NCI-H146 treated with DMSO at 0.1 percent for 48 hours (cell line): ENCODE measurements around the gene ARL4C.
A peak's percentile ranks its signal among the peaks of the same experiment; 100 is the strongest.

Experiments used
- DNase-seq: peaks from one replicate; lab custom pipeline; 2025; ENCODE audit not compliant: unreplicated experiment; lab: John Stamatoyannopoulos, UW

The ARL4C gene

DNA sequence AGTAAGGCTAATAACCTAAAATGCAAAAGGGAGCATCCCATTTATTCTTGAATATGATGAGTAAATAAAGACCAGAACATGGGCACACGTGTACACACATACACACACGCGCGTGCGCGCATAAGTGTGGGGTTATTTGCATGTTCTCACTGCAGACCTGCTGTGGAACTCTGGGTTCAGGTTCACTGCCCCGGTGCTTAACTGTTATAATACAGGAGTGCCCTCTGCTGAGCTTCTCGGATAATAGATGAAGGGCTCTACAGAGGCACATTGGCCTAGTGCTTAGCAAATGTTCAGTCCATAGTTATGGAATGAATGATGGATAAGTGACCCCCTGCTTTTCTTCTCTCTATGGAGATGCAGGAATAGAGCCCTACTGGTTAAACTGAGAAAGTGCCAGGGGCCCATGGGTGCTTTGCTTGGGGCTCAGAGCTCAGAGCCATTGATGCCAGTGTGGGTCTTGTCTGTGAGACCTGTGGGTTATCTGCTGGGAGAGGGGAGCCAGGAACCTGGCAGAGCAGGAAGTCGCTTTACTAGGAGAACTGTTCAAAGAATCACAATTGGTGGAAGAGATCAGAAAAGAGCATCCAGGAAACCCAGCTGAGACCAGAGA, 3.6 kb upstream of the ARL4C start:
- peak; percentile 22 for DNase-seq

DNA sequence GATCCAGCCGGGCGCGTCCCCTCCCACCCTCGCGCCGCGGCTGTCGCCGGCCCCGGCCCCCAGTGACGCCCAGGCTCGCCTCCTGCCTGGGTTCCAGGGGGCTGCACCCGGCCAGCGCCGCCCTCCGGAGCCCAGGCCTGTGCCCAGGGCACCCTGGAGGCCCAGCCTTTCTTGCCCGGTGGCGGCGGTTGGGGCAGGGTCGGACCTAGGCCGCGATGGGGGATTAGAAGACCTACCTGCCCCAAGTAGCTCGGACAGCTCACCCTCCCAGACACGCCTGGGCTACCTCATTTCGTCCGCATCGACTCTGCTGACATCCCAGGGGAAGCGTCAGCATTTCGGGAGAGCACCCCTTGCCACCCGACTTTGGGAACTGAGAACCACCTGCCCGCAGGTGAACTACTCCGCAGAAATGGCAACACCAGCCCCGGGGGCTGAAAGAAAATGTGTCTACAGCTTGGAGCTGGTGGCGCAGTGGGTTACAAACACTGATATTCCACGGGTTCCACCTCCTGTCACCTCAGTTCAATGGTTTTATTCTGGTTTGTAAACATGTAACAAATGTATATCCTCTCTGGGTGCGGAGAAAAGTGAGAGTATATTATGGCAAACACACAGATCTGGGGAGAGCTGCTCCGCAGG, 834 bp upstream of the ARL4C start:
- DNase-seq: no peak

DNA sequence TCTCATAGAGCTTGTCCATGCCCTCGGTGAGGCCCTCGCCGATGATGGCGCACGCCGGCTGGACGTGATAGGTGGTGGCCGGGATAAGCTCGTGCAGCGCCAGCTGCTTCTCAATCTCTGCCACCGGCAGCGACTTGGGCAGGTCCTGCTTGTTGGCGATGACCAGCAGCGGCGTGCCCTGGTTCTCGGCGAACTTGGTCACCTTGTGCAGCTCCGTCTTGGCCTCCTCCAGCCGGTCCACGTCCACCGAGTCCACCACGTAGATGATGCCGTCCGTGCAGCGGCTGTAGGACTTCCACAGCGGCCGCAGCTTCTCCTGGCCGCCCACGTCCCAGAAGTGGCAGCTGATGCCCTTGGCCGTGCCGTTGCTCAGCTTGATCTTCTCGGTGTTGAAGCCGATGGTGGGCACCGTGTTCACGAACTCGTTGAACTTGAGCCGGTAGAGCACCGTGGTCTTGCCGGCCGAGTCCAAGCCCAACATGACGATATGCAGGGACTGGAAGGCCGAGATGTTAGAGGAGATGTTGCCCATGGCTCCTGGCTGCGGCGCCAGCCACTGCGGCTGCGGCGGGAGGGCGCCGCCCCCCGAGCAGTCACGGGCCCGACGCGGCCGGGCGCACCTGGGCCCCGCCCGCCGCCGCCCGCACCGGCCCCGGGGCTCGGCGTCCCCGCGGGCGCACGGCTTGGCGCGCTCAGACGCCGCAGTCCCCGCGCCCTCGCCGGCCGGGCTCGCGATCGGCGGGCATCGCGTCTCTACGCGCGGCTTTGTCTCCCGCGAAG, 636 bp downstream of the ARL4C start:
- DNase-seq: peak; percentile 14

DNA sequence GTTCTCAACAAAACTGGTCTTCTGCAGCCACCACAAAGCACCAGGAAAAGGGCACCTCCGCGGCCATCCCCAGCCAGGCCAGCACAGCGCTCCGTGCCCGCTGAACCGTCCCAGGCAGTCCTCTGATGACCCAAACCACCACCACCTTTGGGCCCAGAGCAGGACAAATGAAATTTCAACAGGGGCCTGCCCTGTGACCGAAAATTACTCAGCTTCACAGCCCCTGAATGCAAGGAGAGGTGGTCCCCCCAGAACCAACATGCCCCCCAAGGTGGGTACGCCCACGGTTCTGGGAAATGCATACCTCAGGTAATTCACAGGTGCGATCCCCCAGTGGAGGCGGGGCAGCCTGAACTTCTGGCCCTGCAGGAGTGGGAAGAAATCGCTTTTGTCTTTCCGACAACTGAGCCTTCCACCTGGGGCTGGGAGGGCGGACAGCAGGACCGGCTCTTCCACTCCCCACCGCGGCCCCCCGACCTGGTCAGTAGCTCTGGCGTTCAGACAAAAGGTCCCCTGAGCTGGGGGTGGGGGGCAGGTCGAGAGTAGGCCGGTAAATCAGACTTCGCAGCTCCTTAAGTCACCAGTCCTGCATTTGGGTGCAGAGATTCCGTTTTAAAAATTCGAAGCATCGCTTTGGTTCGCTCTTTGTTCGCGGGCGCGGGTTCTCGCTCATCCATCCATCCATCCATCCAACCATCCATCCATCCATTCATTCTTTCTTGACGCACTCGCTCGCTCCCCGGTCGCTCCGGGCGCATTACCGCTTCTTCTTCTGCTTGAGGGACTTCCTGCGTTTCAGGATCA, 1.4 kb downstream of the ARL4C start:
- peak; percentile 26 for DNase-seq

DNA sequence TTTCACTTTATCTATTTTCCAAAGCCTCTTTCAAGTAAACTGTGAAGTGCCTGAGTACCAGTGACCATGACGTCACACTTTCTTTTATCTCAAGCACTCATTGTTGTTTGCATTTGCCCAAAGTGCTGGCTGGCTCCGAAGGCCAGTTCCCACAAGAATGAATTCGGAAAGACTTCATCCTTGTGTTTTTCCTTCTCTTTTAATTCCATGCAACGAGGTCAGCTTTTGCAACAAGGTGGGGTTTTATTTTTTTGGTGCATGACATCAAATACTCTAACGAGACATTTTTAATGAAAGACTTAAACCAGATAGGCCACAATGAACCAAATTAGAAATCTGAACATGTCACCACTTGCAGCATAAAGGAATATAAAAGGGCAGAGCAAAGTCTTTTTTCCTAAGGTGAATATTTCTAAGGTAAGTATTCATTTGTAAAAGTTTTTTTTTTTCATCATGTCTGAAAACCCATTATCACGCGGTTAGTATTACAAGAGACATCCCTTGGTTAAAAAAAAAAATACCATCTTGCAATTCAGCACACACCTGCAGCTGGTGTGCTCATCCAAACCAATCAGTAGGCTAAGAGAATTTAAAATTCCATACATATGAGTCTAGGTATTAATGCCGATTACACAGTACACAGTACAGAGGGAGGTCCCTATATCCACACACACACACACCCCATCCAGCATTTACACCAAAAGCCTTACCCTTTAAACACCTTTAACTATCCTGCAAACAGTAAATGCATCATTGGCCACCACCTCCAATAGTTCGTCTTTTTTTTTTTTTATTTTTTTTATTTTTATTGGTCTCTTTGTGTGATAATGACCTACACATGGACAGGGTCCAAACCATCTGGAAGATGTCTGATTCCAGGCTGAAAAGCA, 2.3 kb downstream of the ARL4C start:
- peak; percentile 22 for DNase-seq

DNA sequence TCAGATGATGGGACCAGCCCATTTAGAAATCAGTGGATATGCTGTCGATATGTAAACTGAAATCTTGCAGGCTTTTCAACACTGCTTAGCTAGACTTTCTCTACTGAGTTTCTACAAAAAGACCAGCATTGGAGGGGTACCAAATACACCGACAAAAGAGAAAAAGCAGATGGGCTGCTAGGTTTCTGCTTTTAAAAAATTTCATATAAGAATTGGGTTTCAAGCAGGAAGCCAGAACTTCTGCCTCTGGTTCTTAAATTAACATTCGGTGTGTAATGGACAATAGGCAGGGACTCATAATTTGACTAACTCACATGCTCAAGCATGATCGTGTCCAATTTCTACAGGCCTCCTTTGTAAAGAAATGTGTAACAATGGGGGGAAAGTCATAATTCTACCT, 3.1 kb downstream of the ARL4C start:
- DNase-seq: no peak

DNA sequence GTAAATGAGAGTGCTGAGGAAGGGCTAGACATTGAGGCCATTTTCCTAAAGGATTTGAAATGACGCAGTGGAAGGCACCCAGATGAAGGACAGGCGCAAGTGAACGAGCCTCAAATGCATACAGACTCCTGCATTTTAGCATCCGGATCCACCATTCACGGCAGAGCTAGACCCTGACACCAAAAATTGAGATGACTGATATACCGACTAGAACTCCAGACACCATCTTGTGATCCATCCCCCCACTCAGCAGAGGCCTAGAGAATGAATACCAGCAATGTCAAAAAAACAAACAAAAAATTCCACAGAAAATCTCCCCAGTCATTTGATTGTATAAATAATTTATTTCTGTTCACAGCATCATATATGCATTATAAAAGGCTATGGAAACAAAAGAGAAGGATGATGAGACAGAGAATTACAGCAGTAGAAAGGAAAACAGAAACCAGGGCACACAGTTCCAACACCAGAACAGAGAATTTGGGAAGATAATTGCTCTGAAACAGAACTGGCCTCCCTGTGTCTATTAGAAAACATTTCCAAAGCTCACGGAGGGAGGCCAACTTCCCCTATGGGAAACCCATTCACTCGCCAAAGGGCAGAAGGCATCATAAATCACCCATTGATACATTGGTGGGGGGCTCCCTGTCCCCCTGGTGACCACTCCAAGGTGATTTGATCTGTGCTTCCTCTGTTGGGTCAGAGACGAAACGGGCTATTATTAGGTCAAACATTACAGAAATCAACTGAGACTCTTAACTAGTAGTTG, 4.0 kb downstream of the ARL4C start:
- DNase-seq: no peak

DNA sequence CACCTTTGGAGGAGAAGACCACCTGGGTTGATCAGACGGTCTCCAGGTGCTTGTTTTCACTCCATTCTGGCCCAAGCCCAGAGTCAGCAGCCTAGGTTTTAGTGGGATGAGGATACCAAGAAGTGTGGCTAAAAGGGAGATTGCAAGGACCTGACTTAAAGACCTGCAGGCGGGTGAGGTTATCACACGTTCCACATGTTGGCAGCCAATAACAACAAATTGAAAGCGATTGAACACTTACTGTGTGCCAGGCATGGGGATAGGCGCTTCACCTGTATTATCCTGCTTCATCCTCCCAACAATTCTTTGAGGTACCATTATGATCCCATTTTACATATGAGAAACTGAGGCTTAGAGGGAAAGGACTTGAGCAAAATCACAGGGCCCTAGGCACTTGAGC, 5.0 kb downstream of the ARL4C start:
- DNase-seq: no peak

DNA sequence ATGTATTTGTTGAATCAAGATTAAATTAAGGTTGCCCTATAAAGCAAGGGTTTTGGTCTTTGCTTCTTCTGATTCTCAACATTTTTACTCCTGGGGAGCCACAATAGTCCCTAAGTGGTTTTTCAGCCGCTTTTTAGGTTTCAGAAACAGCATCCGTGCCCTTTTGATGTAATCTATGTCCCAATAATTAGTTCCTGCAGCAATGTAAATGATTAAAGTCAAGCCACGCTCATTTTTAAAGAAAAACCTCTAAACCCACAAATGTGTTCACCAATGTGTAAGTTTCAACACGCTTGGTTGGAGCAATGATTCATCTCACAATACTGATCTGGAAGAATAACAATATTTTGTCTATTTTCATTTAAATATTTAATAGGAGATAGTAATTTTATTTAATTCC, 5.6 kb downstream of the ARL4C start:
- no peak for DNase-seq

DNA sequence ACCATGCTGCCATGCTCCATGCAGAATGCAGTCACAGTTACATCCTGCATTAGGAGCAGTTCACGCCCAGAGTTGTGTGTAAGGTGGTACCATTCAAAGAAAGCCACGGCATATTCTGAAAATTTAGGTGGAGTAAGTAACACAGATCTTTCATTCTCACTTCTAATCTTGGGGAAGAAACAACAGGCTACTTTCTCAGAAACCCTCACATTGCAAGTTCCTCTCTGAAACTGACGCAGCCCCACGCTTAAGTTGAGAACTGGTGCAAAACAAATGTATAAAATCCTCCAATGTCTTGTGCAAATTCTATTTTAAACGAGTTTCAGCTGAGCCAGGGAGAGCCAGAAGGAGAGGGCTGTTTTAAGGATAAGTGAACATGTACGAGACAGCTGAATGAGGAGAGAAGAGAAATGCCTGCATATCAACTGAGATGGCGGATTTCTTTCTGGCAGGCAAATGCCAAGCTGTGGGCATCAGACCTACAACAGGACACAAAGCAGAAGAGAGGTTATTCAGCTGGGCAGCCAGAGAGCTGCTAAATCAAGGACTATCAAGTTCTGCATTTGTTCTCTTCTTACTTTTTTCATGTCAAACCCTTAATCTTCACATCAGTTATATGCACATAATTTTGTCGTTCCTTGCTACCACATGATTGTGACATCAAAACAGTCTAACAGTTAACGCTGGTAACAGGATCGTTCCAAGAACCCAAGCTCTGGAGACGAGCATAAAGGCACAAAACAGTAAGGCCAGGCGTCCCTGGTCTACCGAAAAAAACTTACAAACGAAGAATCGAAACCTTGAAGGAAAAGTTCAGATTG, 6.4 kb downstream of the ARL4C start:
- DNase-seq: no peak

DNA sequence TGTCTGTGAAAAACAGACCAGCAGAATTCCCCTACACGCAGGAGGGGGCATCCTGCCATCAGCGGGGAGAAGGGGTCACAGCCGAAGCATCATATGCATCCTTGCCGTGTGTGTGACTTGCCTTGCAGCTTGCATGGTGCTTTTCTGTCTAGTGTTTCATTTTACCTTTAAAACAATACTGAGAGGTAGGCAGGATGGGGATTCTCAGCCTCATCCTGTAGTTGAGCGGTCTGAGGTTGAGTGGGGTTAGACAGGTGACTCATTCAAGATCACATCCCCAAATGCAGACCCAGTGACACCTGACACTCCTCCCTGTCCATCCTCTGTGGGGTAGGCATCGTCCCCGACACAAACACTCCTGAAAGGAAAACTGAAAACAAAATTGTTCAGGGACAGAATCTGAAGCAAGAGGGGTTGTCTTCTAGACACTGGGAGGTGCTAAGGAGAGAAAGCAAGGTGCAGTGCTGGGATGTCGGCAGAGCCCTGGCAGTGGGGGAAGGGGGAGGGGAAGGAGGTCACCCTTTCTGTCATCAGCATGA, 7.9 kb downstream of the ARL4C start:
- no peak for DNase-seq

DNA sequence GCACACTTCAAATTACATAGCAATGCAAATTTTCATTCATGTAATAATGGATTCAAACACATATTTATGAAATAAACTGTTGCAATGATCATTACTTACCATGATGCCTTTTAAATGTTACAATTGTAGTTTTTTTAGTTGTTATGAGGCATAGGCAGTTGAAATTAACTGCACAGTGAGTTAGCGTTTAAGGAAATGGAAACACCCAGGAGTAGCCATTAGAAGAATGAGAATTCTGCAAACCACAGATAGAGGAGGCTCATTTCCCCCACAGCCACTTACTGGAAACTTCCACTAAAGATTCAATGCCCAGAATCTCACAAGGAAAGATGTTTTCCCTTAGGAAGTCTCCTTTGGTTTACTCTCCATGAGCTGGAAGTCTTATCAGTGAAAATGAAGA, 8.4 kb downstream of the ARL4C start:
- no peak for DNase-seq

DNA sequence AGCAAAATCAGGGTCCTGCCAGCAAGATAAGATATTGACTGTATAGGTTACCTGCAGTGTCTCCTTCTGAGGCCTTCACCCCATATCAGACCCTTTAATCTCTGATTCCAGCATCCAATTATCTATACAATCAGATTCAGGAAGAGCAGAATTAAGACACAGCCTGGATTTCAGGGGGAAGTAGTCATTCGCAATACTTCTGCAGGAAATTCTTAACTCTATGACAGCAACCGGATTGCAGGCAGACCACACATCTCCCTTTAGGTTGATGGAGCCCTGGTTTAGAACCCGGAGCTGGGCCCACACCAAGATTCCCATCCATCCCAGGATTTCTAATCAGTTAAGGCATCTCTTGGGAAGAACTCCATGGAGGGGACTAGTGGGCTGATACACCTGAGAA, 9.5 kb downstream of the ARL4C start:
- DNase-seq: no peak

DNA sequence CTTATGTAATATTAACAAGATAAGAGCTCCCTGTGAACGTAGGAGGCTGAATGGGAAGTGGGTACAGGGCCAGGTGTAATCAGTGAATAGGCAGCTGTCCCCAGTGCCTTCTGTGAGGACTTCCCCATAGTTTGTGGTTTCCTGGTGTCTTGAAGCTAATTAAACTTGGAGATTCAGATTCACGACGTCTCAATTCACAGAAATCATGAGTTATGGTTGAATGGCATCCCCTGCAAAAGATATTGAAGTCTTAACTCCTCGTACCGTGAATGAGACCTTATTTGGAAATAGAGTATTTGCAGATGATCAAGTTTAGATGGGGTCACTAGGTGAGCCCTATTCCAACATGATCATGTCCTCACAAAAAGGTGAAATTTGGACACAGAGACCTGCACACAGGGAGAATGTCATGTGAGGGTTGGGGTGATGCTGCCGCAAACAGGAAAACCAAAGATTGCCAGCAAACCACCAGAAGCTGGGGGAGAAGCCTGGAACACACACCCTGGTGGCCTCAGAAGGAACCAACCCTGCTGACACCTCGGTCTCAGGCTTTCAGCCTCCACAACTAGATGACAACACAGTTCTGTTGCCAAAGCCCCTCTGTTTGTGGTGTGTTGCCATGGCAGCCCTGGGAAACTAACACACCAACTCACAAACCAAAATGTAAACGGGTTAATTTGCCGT, 13.2 kb downstream of the ARL4C start:
- no peak for DNase-seq

DNA sequence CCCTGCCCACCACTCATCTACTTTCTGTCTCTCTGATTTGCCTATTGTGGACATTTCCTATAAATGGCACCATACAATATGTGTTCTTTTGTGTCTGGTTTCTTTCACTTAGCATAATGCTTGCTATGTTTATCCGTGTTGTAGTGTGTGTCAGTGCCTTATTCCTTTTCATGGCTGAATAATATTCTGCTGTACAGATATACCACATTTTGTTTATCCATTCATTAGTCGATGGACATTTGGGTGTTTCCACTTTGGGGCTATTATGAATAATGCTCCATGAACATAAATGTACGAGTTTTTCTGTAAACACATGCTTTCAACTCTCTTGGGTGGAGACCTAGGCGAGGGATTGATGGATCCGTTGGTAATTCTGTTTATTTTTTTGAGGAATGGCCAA, 15.6 kb downstream of the ARL4C start:
- no peak for DNase-seq

DNA sequence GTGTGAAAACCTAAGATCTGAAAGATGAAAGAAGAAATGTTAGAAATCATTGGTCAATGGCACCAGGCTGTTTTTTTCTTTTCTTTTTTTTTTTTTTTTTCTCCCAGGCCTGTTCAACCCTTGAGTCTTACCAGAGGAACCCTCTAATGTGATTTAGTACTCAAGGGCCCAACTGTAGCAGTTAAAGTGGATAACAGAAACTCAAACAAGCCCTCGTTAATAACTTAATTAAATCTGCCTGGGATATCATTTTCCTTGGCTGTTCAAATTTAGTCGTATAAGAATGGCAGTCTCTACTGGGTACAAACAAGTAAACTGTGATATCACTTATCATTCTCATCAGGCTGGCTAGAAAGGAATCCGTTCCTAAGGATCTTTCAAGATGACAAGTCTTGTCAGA, 16.5 kb downstream of the ARL4C start:
- DNase-seq: no peak

DNA sequence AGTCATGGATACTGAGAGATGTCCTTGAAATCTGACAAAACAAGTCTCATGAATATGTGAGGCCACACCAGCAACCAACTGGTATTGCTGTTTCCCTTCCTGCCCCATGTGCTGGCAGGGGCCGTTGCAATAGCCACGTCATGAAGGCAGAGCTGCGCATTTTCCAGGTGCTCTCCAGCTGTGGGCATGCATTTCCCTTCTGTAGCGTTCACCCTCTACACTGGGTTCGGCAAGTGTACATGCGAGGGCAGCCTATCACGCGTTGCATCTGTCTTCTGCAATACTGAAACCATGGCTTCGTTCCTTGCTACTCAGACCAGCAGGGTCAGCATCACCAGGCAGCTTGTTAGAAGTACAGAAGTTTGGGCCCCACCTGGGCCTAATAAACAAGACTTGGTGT, 17.4 kb downstream of the ARL4C start:
- DNase-seq: no peak
